H54 (cell line): ENCODE measurements around the gene MDP1.
A peak's percentile ranks its signal among the peaks of the same experiment; 100 is the strongest.
"Not testable (repeated sequence)": the region's sequence is repeated elsewhere in the genome, so short reads cannot be mapped to it uniquely, and the experiment has no call there.

Experiments used
- DNase-seq: peaks from one replicate; pipeline ENCODE4 v3.0.0; 2011; ENCODE audit warnings: low spot score, mixed read lengths; ENCODE audit not compliant: insufficient read length
- FAIRE-seq: peaks from 3 replicates; lab custom pipeline; 2011; peaks lifted over from hg19 to GRCh38; lab: Jason Lieb, UNC
- POLR2A ChIP-seq: IDR thresholded peaks from 2 replicates; pipeline ENCODE4 v1.6.1; 2011; ENCODE audit warnings: low read depth, mild to moderate bottlenecking, low read length

MDP1 gene

GRCh38 chr14:24228902-24229301 is 13.0 kb upstream of the MDP1 start:
- no peak for DNase-seq
- no peak for FAIRE-seq
- TF ChIP-seq POLR2A = no peak

GRCh38 chr14:24226473-24226872 is 10.6 kb upstream of the MDP1 start:
- FAIRE-seq (no peak), DNase-seq (no peak)
- TF ChIP-seq POLR2A = no peak

GRCh38 chr14:24224618-24225071 is 8.8 kb upstream of the MDP1 start:
- no peak for FAIRE-seq
- no peak for DNase-seq
- no peak for TF ChIP-seq POLR2A

GRCh38 chr14:24222987-24223386 is 7.1 kb upstream of the MDP1 start:
- FAIRE-seq, DNase-seq: not testable (repeated sequence)

- FAIRE-seq (no peak), DNase-seq (no peak)
- TF ChIP-seq POLR2A = no peak
These were observed 3.7 kb upstream of the MDP1 start for GRCh38 chr14:24219521-24219920.

- DNase-seq (no peak), FAIRE-seq (no peak)
- no peak for TF ChIP-seq POLR2A
These were observed 3.2 kb upstream of the MDP1 start for GRCh38 chr14:24219080-24219479.

GRCh38 chr14:24216876-24217275 is 1.0 kb upstream of the MDP1 start:
- DNase-seq, FAIRE-seq: not testable (repeated sequence)

GRCh38 chr14:24216345-24216699 is 456 bp upstream of the MDP1 start:
- TF ChIP-seq POLR2A = no peak
- FAIRE-seq (no peak), DNase-seq (no peak)

GRCh38 chr14:24213866-24214662 is 1.8 kb downstream of the MDP1 start:
- TF ChIP-seq POLR2A = no peak
- FAIRE-seq (no peak), DNase-seq (no peak)

GRCh38 chr14:24212924-24213865 is 2.7 kb downstream of the MDP1 start, which contains the start of gene CHMP4A:
CHMP4A (minus strand) TSS chr14:24213488; CDS start chr14:24213439, 49 bp downstream.
- peak; percentile 73 for DNase-seq
- peak; percentile 69 for TF ChIP-seq POLR2A
- FAIRE-seq = no peak

- TF ChIP-seq POLR2A = no peak
- FAIRE-seq (no peak), DNase-seq (no peak)
These were observed 4.6 kb downstream of the MDP1 start for GRCh38 chr14:24211311-24211710.

- no peak for FAIRE-seq
- no peak for TF ChIP-seq POLR2A
- DNase-seq = no peak
These were observed 8.2 kb downstream of the MDP1 start for GRCh38 chr14:24207625-24208024.

- DNase-seq (no peak), FAIRE-seq (no peak)
- TF ChIP-seq POLR2A = no peak
These were observed 8.7 kb downstream of the MDP1 start for GRCh38 chr14:24207104-24207551.
